Measurements from ENCODE around the gene SIRT3.
A peak's percentile ranks its signal among the peaks of the same experiment; 100 is the strongest.
"Not testable (repeated sequence)": the region's sequence is repeated elsewhere in the genome, so short reads cannot be mapped to it uniquely, and the experiment has no call there.

Gene SIRT3

DNA sequence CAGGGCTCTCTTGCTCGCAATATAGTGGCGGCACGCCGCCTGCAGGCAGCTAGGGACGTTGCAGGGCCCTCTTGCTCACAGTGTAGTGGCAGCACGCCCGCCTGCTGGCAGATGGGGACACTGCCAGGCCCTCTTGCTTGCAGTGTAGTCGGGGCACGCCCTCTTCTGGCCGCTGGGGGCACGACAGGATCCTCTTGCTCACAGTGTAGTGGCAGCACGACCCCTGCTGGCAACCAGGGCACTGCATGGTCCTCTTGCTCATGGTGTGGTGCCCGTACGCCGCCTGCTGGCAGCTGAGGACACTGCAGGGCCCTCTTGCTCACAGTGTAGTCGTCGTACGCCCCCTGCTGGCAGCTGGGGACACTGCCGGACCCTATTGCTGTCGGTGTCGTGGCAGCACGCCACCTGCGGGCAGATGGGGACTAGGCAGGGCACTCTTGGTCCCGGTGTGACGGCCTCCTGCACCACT is 46.3 kb downstream of the SIRT3 start:
- POLR2A ChIA-PET; CTCF ChIA-PET; DNase-seq (ENCODE audit: extremely low spot score): not testable (repeated sequence)
- TF ChIP-seq, protein P1, sequence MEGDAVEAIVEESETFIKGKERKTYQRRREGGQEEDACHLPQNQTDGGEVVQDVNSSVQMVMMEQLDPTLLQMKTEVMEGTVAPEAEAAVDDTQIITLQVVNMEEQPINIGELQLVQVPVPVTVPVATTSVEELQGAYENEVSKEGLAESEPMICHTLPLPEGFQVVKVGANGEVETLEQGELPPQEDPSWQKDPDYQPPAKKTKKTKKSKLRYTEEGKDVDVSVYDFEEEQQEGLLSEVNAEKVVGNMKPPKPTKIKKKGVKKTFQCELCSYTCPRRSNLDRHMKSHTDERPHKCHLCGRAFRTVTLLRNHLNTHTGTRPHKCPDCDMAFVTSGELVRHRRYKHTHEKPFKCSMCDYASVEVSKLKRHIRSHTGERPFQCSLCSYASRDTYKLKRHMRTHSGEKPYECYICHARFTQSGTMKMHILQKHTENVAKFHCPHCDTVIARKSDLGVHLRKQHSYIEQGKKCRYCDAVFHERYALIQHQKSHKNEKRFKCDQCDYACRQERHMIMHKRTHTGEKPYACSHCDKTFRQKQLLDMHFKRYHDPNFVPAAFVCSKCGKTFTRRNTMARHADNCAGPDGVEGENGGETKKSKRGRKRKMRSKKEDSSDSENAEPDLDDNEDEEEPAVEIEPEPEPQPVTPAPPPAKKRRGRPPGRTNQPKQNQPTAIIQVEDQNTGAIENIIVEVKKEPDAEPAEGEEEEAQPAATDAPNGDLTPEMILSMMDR (IDR thresholded peaks at IDR 0.05; ENCODE audit: control extremely low read depth, extremely low read depth, low read depth, missing control alignments): peak; percentile 30

DNA sequence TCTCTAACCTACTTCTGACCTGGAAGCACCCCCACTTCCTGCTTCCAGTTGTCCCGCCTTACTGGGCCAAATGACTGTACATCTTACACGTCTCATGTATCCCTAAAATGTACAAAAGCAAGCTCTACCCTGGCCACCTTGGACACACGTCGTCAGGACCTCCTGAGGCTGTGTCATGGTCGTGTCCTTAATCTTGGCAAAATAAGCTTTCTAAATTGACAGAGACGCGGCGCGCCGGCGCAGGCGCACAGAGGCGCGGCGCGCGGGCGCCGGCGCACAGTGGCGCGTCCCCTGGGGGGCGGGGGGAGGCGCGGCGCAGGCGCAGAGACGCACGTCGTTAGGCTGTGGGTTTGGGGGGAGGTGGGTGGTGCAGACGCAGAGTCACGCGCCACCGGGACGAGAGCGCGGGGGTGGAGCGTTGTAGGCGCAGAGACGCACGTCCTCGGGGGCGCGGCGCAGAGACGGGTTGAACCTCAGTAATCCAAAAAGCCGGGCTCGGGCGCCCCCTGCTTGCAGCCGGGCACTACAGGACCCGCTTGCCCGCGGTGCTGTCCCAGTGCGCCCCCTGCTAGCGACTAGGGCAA is 46.9 kb downstream of the SIRT3 start:
- CTCF ChIA-PET; POLR2A ChIA-PET; DNase-seq (ENCODE audit: extremely low spot score): not testable (repeated sequence)

DNA sequence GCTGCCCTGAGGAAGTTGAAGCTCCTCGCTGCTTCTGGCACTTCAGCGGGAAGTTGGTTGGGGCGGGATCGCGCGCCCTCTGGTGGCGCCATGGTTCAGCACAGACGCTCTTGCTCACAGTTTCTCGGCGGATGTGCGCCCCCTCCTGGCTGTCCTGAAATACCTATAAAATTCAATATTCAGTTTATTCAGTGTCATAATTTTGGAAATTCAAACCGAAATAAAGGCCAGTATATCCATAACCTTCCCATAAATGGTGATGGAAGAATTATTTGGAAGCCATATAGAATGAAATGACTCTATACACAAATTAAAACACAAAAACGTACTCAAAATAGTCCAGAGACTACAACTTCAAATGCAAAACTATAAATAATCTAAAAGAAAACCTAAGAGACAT is 55.9 kb downstream of the SIRT3 start:
- DNase-seq (ENCODE audit: extremely low spot score); CTCF ChIA-PET; POLR2A ChIA-PET: not testable (repeated sequence)
